ENCODE measurements around the gene MYMX.

The MYMX gene

GRCh38 chr6:44171899-44172546 lies 44.7 kb upstream of the MYMX start:
- no peaks in the 10 kb centered on the region for H3K36me3 ChIP-seq (ENCODE audit: low read depth)
- H3K4me1 ChIP-seq (ENCODE audit: insufficient read depth, poor library complexity, severe bottlenecking) = no peaks in the 10 kb centered on the region
- TF ChIP-seq, protein P1, sequence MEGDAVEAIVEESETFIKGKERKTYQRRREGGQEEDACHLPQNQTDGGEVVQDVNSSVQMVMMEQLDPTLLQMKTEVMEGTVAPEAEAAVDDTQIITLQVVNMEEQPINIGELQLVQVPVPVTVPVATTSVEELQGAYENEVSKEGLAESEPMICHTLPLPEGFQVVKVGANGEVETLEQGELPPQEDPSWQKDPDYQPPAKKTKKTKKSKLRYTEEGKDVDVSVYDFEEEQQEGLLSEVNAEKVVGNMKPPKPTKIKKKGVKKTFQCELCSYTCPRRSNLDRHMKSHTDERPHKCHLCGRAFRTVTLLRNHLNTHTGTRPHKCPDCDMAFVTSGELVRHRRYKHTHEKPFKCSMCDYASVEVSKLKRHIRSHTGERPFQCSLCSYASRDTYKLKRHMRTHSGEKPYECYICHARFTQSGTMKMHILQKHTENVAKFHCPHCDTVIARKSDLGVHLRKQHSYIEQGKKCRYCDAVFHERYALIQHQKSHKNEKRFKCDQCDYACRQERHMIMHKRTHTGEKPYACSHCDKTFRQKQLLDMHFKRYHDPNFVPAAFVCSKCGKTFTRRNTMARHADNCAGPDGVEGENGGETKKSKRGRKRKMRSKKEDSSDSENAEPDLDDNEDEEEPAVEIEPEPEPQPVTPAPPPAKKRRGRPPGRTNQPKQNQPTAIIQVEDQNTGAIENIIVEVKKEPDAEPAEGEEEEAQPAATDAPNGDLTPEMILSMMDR (IDR thresholded peaks at IDR 0.05; ENCODE audit: poor library complexity, severe bottlenecking) = no peak
- no peak overlapping the region for H3K27ac ChIP-seq (ENCODE audit: poor library complexity, severe bottlenecking)
- ATAC-seq (ENCODE audit: low read depth) = no peak
- no peak overlapping the region for H3K4me3 ChIP-seq (ENCODE audit: severe bottlenecking)
- H3K9me3 ChIP-seq (ENCODE audit: severe bottlenecking) = no peaks in the 10 kb centered on the region
- no peaks in the 10 kb centered on the region for H3K27me3 ChIP-seq (ENCODE audit: insufficient read depth, poor library complexity, severe bottlenecking)
- DNase-seq (ENCODE audit: low spot score) = no peak

DNA sequence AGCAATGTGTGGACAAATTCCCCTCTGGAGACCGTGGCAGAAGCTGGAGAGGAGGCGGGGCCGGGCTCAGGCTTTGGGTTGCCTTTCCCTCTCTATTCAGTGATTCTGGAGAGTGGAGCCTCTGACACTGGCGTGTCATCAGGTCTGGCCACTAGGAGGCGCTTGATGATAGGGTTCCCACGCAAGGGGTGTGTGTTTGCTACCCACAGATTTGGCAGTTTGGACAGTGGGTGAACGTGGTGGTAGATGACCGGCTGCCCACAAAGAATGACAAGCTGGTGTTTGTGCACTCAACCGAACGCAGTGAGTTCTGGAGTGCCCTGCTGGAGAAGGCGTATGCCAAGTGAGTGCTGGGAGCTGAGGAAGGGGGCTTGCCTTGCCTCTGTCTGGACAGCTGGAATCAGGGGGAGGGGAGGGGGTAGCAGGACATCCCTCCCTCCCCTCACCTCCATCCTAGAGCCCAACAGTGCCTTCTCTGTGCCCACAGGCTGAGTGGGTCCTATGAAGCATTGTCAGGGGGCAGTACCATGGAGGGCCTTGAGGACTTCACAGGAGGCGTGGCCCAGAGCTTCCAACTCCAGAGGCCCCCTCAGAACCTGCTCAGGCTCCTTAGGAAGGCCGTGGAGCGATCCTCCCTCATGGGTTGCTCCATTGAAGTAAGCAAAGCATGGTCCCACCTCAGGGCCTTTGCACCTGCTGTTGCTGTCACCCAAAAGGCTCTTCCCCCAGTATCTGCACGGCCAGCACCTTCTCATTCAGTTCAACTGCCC lies 43.8 kb upstream of the MYMX start:
- TF ChIP-seq, protein P1 (IDR thresholded peaks at IDR 0.05; ENCODE audit: poor library complexity, severe bottlenecking) = peak; percentile 85
- no peaks in the 10 kb centered on the region for H3K36me3 ChIP-seq (ENCODE audit: low read depth)
- no peaks in the 10 kb centered on the region for H3K27me3 ChIP-seq (ENCODE audit: insufficient read depth, poor library complexity, severe bottlenecking)
- peak; percentile 90 for ATAC-seq (ENCODE audit: low read depth)
- H3K4me3 ChIP-seq (ENCODE audit: severe bottlenecking) = no peak overlapping the region
- no peaks in the 10 kb centered on the region for H3K9me3 ChIP-seq (ENCODE audit: severe bottlenecking)
- peaks cover 3% of the 10 kb centered on the region for H3K4me1 ChIP-seq (ENCODE audit: insufficient read depth, poor library complexity, severe bottlenecking)
- H3K27ac ChIP-seq (ENCODE audit: poor library complexity, severe bottlenecking) = no peak overlapping the region
- no peak for DNase-seq (ENCODE audit: low spot score)

GRCh38 chr6:44176130-44176761 lies 40.5 kb upstream of the MYMX start:
- H3K27me3 ChIP-seq (ENCODE audit: insufficient read depth, poor library complexity, severe bottlenecking) = no peaks in the 10 kb centered on the region
- no peak overlapping the region for H3K27ac ChIP-seq (ENCODE audit: poor library complexity, severe bottlenecking)
- no peak for DNase-seq (ENCODE audit: low spot score)
- no peak overlapping the region for H3K4me3 ChIP-seq (ENCODE audit: severe bottlenecking)
- no peaks in the 10 kb centered on the region for H3K9me3 ChIP-seq (ENCODE audit: severe bottlenecking)
- peaks cover 7% of the 10 kb centered on the region for H3K4me1 ChIP-seq (ENCODE audit: insufficient read depth, poor library complexity, severe bottlenecking)
- H3K36me3 ChIP-seq (ENCODE audit: low read depth) = no peaks in the 10 kb centered on the region
- no peak for ATAC-seq (ENCODE audit: low read depth)
- TF ChIP-seq, protein P1 (IDR thresholded peaks at IDR 0.05; ENCODE audit: poor library complexity, severe bottlenecking) = no peak

- peak overlapping the region; percentile 71 for H3K27ac ChIP-seq (ENCODE audit: poor library complexity, severe bottlenecking)
- H3K27me3 ChIP-seq (ENCODE audit: insufficient read depth, poor library complexity, severe bottlenecking) = no peaks in the 10 kb centered on the region
- TF ChIP-seq, protein P1 (IDR thresholded peaks at IDR 0.05; ENCODE audit: poor library complexity, severe bottlenecking) = no peak
- ATAC-seq (ENCODE audit: low read depth) (no peak), DNase-seq (ENCODE audit: low spot score) (no peak)
- H3K9me3 ChIP-seq (ENCODE audit: severe bottlenecking) = no peaks in the 10 kb centered on the region
- no peak overlapping the region for H3K4me3 ChIP-seq (ENCODE audit: severe bottlenecking)
- H3K36me3 ChIP-seq (ENCODE audit: low read depth) = no peaks in the 10 kb centered on the region
- H3K4me1 ChIP-seq (ENCODE audit: insufficient read depth, poor library complexity, severe bottlenecking) = peaks cover 7% of the 10 kb centered on the region
These were observed 39.8 kb upstream of the MYMX start for GRCh38 chr6:44176762-44177509.
